ENCODE measurements around the gene AGAP1. TPM values are rescaled to one million over a fixed set of nuclear protein-coding genes. Genes with fewer than 3 reads are reported as not detected.

The AGAP1 gene
- total RNA-seq, 4 donors from 2014 or later = 33.7 to 55.2 (median 37.5) TPM

DNA sequence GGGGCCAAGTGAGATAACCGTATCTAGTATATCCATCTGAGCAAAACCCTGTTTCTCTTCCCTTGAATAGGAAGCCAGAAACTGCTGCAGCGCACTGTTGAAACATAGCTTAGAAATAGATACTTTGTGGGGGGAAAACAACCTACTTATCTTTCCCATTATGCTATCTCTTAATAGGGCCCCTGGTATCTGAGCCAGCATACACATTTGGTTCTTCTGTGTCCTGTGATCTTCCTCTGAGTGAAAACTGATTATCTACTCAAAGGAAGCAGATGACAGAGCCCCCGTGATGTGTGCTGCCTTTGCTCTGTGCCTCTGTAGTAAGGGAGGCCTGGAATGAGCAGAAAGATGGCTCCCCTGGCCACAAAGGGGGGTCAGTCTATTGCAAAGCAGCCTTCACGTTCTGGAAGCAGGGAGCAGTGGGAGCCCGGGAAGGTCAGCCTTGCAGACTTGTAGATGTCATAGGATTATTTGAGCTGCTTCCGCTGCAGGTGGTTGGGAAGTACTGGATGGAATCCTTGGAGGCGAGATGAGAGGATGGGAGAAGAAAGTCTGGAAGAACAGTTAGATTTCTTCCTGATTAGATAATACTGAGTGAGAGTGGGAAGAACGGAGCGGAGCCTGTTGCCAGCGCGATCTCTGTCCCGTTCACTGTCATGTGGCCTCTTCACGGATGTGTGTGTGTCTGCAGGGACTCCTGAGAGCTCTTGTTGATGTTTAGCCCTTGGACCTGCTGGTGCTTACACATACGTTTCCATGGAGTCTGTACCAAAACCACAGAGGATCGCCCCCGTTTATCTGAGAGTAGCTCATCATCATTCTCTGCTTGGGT is 150.1 kb downstream of the AGAP1 start:
- Histone ChIP-seq H3K9me3 (no peaks in the 10 kb centered on the region), H3K4me1 (peaks cover 17 to 68% (median 31%) of the 10 kb centered on the region in 3 donors), H3K27me3 (no peaks in the 10 kb centered on the region), H3K36me3 (no peaks in the 10 kb centered on the region), H3K27ac (peak overlapping the region in 3 of 4 donors; percentile 0 to 45 (median 18)), H3K4me3 (no peak overlapping the region)
- 69 to 73% methylated on average over 6 to 14 of the region's 16 CpGs for WGBS, 2 donors (ENCODE audit: low coverage in 1 of 2)
- ATAC-seq = no peak
- TF ChIP-seq, protein P1, sequence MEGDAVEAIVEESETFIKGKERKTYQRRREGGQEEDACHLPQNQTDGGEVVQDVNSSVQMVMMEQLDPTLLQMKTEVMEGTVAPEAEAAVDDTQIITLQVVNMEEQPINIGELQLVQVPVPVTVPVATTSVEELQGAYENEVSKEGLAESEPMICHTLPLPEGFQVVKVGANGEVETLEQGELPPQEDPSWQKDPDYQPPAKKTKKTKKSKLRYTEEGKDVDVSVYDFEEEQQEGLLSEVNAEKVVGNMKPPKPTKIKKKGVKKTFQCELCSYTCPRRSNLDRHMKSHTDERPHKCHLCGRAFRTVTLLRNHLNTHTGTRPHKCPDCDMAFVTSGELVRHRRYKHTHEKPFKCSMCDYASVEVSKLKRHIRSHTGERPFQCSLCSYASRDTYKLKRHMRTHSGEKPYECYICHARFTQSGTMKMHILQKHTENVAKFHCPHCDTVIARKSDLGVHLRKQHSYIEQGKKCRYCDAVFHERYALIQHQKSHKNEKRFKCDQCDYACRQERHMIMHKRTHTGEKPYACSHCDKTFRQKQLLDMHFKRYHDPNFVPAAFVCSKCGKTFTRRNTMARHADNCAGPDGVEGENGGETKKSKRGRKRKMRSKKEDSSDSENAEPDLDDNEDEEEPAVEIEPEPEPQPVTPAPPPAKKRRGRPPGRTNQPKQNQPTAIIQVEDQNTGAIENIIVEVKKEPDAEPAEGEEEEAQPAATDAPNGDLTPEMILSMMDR (IDR thresholded peaks at IDR 0.05) = no peak
- TF ChIP-seq EP300 (IDR thresholded peaks at IDR 0.05) = no peak
- TF ChIP-seq POLR2AphosphoS5 (IDR thresholded peaks at IDR 0.05) = no peak
- no peak for TF ChIP-seq POLR2A (IDR thresholded peaks at IDR 0.05)

DNA sequence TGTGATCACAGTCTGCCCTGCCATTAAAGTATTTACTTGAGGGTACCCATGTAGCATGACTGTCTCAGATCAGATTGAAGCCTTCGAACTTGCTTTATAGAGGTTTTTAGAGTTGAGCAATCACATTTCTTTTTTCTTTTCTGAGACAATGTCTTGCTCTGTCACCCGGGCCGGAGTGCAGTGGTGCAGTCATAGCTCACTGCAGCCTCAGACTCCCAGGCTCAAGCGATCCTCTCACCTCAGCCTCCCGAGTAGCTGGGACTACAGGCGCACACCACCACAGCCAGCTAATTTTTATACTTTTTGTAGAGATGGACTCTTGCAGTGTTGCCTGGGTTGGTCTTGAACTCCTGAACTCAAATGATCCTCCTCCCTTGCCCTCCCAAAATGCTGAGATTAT is 153.4 kb downstream of the AGAP1 start:
- TF ChIP-seq, protein P1 (IDR thresholded peaks at IDR 0.05) = no peak
- TF ChIP-seq EP300 (IDR thresholded peaks at IDR 0.05) = no peak
- no peak for TF ChIP-seq POLR2AphosphoS5 (IDR thresholded peaks at IDR 0.05)
- TF ChIP-seq POLR2A (IDR thresholded peaks at IDR 0.05) = no peak
- ATAC-seq = no peak
- Histone ChIP-seq H3K36me3 (no peaks in the 10 kb centered on the region), H3K4me1 (peaks cover 0 to 44% (median 10%) of the 10 kb centered on the region in 3 donors), H3K27me3 (no peaks in the 10 kb centered on the region), H3K4me3 (no peak overlapping the region), H3K27ac (no peak overlapping the region), H3K9me3 (no peaks in the 10 kb centered on the region)
- WGBS, 2 donors (ENCODE audit: low coverage in 1 of 2) = 91% methylated on average over 6 of the region's 6 CpGs; no CpG with 5 or more reads in 1 of the 2 donors

DNA sequence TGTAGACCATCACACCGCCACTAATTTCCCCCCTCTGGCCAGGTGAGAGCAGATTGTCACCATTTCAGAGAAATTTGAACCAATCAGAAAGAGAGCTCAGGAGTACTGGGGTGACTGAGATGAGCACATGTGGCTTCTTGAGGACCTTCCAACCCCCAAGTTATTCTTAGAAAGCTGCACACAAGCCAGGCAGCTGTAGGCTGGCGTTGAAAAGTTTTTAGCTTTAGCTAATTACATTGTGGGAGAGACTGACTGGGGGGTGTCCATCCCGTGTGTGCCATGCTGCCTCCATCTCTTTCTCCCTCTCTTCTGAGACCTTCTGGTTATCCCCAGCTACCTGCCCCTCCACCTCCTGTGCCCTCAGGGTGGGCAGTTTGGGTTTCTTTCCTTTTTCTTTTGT is 154.0 kb downstream of the AGAP1 start:
- Histone ChIP-seq H3K4me3 (no peak overlapping the region), H3K9me3 (no peaks in the 10 kb centered on the region), H3K4me1 (peaks cover 0 to 38% (median 5%) of the 10 kb centered on the region in 3 donors), H3K27me3 (no peaks in the 10 kb centered on the region), H3K27ac (no peak overlapping the region), H3K36me3 (no peaks in the 10 kb centered on the region)
- no peak for ATAC-seq
- TF ChIP-seq EP300 (IDR thresholded peaks at IDR 0.05) (no peak), POLR2A (IDR thresholded peaks at IDR 0.05) (no peak), POLR2AphosphoS5 (IDR thresholded peaks at IDR 0.05) (no peak)
- TF ChIP-seq, protein P1 (IDR thresholded peaks at IDR 0.05) = no peak
- 29 to 43% methylated on average over 2 to 3 of the region's 3 CpGs for WGBS, 2 donors (ENCODE audit: low coverage in 1 of 2)

DNA sequence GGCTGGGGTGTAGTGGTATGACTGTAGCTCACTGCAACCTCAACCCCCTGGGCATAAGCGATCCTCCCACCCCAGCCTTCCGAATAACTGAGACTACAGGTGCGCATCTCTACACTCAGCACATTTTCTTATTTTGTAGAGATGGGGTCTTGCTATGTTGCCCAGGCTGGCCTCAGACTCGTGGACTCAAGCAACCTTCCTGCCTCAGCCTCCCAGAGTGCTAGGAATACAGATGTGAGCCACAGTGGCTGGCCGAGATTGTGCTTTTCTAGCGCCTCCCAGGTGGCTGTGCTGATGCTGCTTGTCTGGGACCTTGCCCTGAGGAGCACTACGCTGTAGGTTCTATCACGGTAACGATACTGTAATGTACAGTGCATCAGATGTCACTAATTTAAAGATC is 155.6 kb downstream of the AGAP1 start:
- H3K27ac ChIP-seq = no peak overlapping the region
- no peaks in the 10 kb centered on the region for H3K36me3 ChIP-seq
- 98 to 100% methylated on average over 7 of the region's 9 CpGs for WGBS, 2 donors (ENCODE audit: low coverage in 1 of 2)
- H3K27me3 ChIP-seq = no peaks in the 10 kb centered on the region
- H3K4me3 ChIP-seq = no peak overlapping the region
- no peaks in the 10 kb centered on the region for H3K9me3 ChIP-seq
- no peak for ATAC-seq
- no peak for TF ChIP-seq POLR2AphosphoS5 (IDR thresholded peaks at IDR 0.05)
- H3K4me1 ChIP-seq = peaks cover 0 to 32% (median 5%) of the 10 kb centered on the region in 3 donors

- H3K4me3 ChIP-seq = no peak overlapping the region
- TF ChIP-seq, protein P1 (IDR thresholded peaks at IDR 0.05) = no peak
- 67 to 84% methylated on average over 7 of the region's 7 CpGs for WGBS, 2 donors (ENCODE audit: low coverage in 1 of 2)
- no peak overlapping the region for H3K27ac ChIP-seq
- no peak for ATAC-seq
- H3K4me1 ChIP-seq = peaks cover 0 to 29% (median 5%) of the 10 kb centered on the region in 3 donors
- no peaks in the 10 kb centered on the region for H3K27me3 ChIP-seq
- no peaks in the 10 kb centered on the region for H3K9me3 ChIP-seq
- no peaks in the 10 kb centered on the region for H3K36me3 ChIP-seq
Measured at GRCh38 chr2:235651643-235652042, 157.8 kb downstream of the AGAP1 start.
